CD4-positive, alpha-beta T cell treated with Interleukin-4 for 4 hours (primary cell): ENCODE measurements around the gene CFD.
"Not testable (repeated sequence)": the region's sequence is repeated elsewhere in the genome, so short reads cannot be mapped to it uniquely, and the experiment has no call there.

Experiments
- DNase-seq: peaks from one replicate; pipeline ENCODE4 v3.0.0-alpha.2; 2020

CFD gene

GRCh38 chr19:827314-827709 is 32.2 kb upstream of the CFD start:
- DNase-seq, result no peak

- no peak for DNase-seq
These were observed 31.6 kb upstream of the CFD start, which contains the start of gene AZU1 for GRCh38 chr19:827710-828321. AZU1 (plus strand) TSS chr19:827837; CDS start chr19:827847, 10 bp downstream.

- no peak for DNase-seq
These were observed 30.2 kb upstream of the CFD start for GRCh38 chr19:829129-829758.

GRCh38 chr19:831407-832369 is 27.8 kb upstream of the CFD start:
- DNase-seq, result no peak

GRCh38 chr19:834216-834615 is 25.2 kb upstream of the CFD start:
- DNase-seq, result no peak

GRCh38 chr19:835210-835810 is 24.2 kb upstream of the CFD start:
- no peak for DNase-seq

- DNase-seq, result no peak
These were observed 18.8 kb upstream of the CFD start, which contains the start of gene PRTN3 for GRCh38 chr19:840519-841206. PRTN3 (plus strand) TSS chr19:840999; CDS start chr19:841009, 10 bp downstream.

GRCh38 chr19:842802-843179 is 16.7 kb upstream of the CFD start:
- DNase-seq, result not testable (repeated sequence)

GRCh38 chr19:843180-843835 is 16.2 kb upstream of the CFD start:
- no peak for DNase-seq

GRCh38 chr19:843836-844545 is 15.5 kb upstream of the CFD start:
- DNase-seq, result no peak

GRCh38 chr19:844546-844971 is 14.9 kb upstream of the CFD start:
- no peak for DNase-seq

- no peak for DNase-seq
These were observed 13.6 kb upstream of the CFD start for GRCh38 chr19:845707-846521.

GRCh38 chr19:848386-848921 is 11.0 kb upstream of the CFD start:
- no peak for DNase-seq

- DNase-seq, result not testable (repeated sequence)
These were observed 10.3 kb upstream of the CFD start for GRCh38 chr19:849195-849594.

GRCh38 chr19:850221-850978 is 9.1 kb upstream of the CFD start:
- no peak for DNase-seq

- DNase-seq, result no peak
These were observed 8.5 kb upstream of the CFD start for GRCh38 chr19:850979-851335.

- no peak for DNase-seq
These were observed 7.1 kb upstream of the CFD start, which contains the start of gene ELANE for GRCh38 chr19:852136-853013. ELANE (plus strand) TSS chr19:852303; CDS start chr19:852329, 26 bp downstream.

GRCh38 chr19:853014-853585 is 6.4 kb upstream of the CFD start:
- no peak for DNase-seq
